ENCODE measurements around the gene FHL1.

DNA sequence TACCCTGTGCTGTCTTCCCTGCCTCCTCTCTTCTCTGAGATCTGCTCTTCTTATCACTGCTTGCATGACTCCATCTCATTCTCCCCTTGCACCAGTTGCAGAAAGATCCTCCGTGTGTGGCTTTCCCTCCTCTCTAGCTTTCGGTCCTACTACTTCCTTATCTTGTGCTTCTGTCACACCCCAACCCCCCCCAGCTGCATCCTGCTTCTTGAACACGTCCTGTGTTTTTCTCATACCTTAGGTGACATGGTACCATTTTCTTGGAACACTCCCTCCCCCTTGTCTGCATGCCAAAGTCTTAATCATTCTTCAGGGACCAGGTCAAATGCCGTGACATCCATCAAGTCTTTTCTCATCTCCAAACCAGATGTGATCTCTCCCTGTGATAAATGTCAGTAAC is 46.4 kb downstream of the FHL1 start:
- TF ChIP-seq, protein P1, sequence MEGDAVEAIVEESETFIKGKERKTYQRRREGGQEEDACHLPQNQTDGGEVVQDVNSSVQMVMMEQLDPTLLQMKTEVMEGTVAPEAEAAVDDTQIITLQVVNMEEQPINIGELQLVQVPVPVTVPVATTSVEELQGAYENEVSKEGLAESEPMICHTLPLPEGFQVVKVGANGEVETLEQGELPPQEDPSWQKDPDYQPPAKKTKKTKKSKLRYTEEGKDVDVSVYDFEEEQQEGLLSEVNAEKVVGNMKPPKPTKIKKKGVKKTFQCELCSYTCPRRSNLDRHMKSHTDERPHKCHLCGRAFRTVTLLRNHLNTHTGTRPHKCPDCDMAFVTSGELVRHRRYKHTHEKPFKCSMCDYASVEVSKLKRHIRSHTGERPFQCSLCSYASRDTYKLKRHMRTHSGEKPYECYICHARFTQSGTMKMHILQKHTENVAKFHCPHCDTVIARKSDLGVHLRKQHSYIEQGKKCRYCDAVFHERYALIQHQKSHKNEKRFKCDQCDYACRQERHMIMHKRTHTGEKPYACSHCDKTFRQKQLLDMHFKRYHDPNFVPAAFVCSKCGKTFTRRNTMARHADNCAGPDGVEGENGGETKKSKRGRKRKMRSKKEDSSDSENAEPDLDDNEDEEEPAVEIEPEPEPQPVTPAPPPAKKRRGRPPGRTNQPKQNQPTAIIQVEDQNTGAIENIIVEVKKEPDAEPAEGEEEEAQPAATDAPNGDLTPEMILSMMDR (IDR thresholded peaks at IDR 0.05): no peak
- no peak for TF ChIP-seq POLR2A (IDR thresholded peaks at IDR 0.05)
- TF ChIP-seq POLR2AphosphoS5 (IDR thresholded peaks at IDR 0.05): no peak

Data from sigmoid colon (tissue), 4 donors.